Activated CD4-positive, alpha-beta memory T cell treated with anti-CD3 and anti-CD28 coated beads for 36 hours (primary cell): ENCODE measurements around the gene CDC25A. TPM values are rescaled to one million over a fixed set of nuclear protein-coding genes. Genes with fewer than 3 reads are reported as not detected.

Experiments
- CTCF ChIA-PET: fragments of 350-600 bp; sonication (Branson Sonifier 250); formaldehyde crosslinking; loops from one replicate; lab custom pipeline; 2021; ENCODE audit warnings: antibody characterized with exemption, inconsistent platforms; lab: Charles Lee
- POLR2A ChIA-PET: fragments of 350-600 bp; sonication (Branson Sonifier 250); formaldehyde crosslinking; loops from one replicate; lab custom pipeline; 2021; ENCODE audit warnings: antibody characterized with exemption; lab: Charles Lee
- DNase-seq: peaks from one replicate; pipeline ENCODE4 v3.0.0-alpha.2; 2020
- H3K27ac Mint-ChIP-seq: one replicate; pipeline ENCODE4 v1.8.0; 2021; ENCODE audit warnings: mixed read lengths
- H3K27me3 Mint-ChIP-seq: one replicate; pipeline ENCODE4 v1.8.0; 2021; ENCODE audit warnings: mixed read lengths
- H3K36me3 Mint-ChIP-seq: one replicate; pipeline ENCODE4 v1.8.0; 2021; ENCODE audit warnings: mixed read lengths
- H3K4me1 Mint-ChIP-seq: one replicate; pipeline ENCODE4 v1.8.0; 2021; ENCODE audit warnings: low read depth, mixed read lengths
- H3K4me3 Mint-ChIP-seq: one replicate; pipeline ENCODE4 v1.8.0; 2021; ENCODE audit warnings: mild to moderate bottlenecking, mixed read lengths
- H3K9me3 Mint-ChIP-seq: one replicate; pipeline ENCODE4 v1.8.0; 2021; ENCODE audit warnings: mixed read lengths
- intact Hi-C: fragments of 100-400 bp; cut with micrococcal nuclease; formaldehyde crosslinking; loops from one replicate; pipeline ENCODE4 v1.15.1; 2023
- total RNA-seq, 2 experiments: library from RNA; stranded (reverse); gene quantifications; one replicate each; pipeline ENCODE4 v1.2.3, GENCODE V29; 2021

CDC25A gene
- total RNA-seq = 10 to 100 TPM; 33.7 to 36.8 TPM

DNA sequence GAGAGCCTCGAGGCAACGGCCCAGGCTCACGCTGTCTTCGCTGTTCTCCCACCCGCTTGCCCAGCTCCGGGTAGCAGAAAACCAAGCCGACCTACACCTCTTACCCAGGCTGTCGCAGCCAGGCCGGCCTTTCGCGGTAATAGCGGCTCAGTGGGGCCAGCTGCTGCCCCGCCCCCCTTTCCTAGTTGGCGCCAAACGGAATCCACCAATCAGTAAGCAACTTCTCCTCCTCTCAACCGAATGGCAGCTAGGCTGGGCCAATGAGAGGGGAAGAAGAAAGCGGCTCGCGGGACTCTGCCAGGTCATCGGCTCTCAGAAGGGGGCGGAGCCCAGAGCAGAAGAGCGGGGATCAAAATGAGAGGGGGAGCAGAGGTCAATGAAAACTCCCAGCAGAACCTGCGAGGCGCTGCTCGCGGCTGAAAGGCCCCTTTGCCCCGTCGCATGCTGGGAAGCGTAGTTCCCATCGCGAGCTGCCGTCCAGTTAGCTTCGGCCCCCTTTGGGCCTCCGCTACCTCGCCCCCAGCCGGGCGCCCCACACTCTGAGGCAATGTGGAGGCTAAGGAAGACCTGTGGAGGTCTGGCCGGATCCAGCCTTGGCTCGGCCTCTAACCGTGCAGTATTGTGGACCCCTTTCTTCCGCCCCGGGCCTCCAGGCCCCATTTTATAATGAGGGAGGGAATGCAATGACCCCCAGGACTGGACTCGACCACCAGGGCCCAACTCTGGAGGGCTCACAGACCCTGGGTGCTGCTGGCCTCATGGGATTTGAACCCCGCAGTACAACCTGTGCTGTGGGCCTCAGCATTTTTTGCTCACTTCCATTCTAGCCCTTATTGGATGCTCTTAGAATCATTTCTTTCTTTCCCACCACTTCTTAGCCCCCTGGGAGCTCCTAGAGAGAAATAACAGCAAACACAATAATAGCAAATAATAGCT lies at the start of gene CDC25A:
Gene CDC25A (minus strand): TSS at position 152 of the 936 bp plus-strand sequence. CDS start 470 bp downstream, outside the sequence.
- DNase-seq = peak; percentile 98
- Mint-ChIP-seq H3K4me3 (peak within 1 kb of the TSS; percentile 94), H3K36me3 (peaks cover 38% of the 10 kb centered on the region), H3K27ac (peak within 1 kb of the TSS; percentile 66), H3K27me3 (peaks cover 7% of the 10 kb centered on the region), H3K9me3 (no peaks in the 10 kb centered on the region), H3K4me1 (peaks cover 14% of the 10 kb centered on the region)
- ChIA-PET POLR2A (interaction anchor here (0.5 to 1.7 kb wide), 9 partner anchors 21 to 595 kb away, joined by 3 to 6 read pairs (median 3); partner anchors contain the start of genes PFKFB4 and SHISA5), CTCF (interaction anchor here (0.8 to 2.2 kb wide), 6 partner anchors 81 to 319 kb away, joined by 3 to 11 read pairs (median 3); no protein-coding TSS in a partner anchor)
- intact Hi-C loops = loop anchor here (1.0 to 2.0 kb wide), 7 partner anchors 53 to 447 kb away; partner anchors contain the start of genes CCDC51, NME6, PFKFB4 and SLC26A6

GRCh38 chr3:48236531-48236930 lies 48.3 kb upstream of the CDC25A start:
- CTCF ChIA-PET = interaction anchor here (2.3 kb wide), 1 partner anchor 199 kb away, joined by 13 read pairs; no protein-coding TSS in a partner anchor
- Mint-ChIP-seq H3K27me3 (peaks cover 3% of the 10 kb centered on the region), H3K4me3 (no peak overlapping the region), H3K4me1 (peaks cover 7% of the 10 kb centered on the region), H3K9me3 (no peaks in the 10 kb centered on the region), H3K36me3 (no peaks in the 10 kb centered on the region), H3K27ac (no peak overlapping the region)
- DNase-seq = no peak
- POLR2A ChIA-PET = no interaction called here
- intact Hi-C loops = no loop called here

- Mint-ChIP-seq H3K27me3 (peaks cover 3% of the 10 kb centered on the region), H3K4me1 (peaks cover 2% of the 10 kb centered on the region), H3K4me3 (no peak overlapping the region), H3K36me3 (no peaks in the 10 kb centered on the region), H3K27ac (no peak overlapping the region), H3K9me3 (no peaks in the 10 kb centered on the region)
- ChIA-PET POLR2A (no interaction called here), CTCF (interaction anchor here (2.9 to 5.4 kb wide), 2 partner anchors 167 to 203 kb away, joined by 11 to 43 read pairs; no protein-coding TSS in a partner anchor)
- DNase-seq = no peak
- intact Hi-C loops = loop anchor here (2.0 to 5.0 kb wide), 2 partner anchors 34 to 203 kb away; no protein-coding TSS in a partner anchor
These were observed 45.3 kb upstream of the CDC25A start for GRCh38 chr3:48233542-48233941.

- Mint-ChIP-seq H3K36me3 (no peaks in the 10 kb centered on the region), H3K27ac (no peak overlapping the region), H3K4me3 (no peak overlapping the region), H3K27me3 (peaks cover 3% of the 10 kb centered on the region), H3K9me3 (no peaks in the 10 kb centered on the region), H3K4me1 (peaks cover 2% of the 10 kb centered on the region)
- intact Hi-C loops = loop anchor here (1.0 to 5.0 kb wide), 3 partner anchors 35 to 316 kb away; no protein-coding TSS in a partner anchor
- POLR2A ChIA-PET = no interaction called here
- CTCF ChIA-PET = interaction anchor here (0.6 to 5.4 kb wide), 5 partner anchors 164 to 316 kb away, joined by 3 to 43 read pairs (median 5); no protein-coding TSS in a partner anchor
- peak; percentile 77 for DNase-seq
These were observed 44.5 kb upstream of the CDC25A start for GRCh38 chr3:48232734-48233133.

- Mint-ChIP-seq H3K9me3 (no peaks in the 10 kb centered on the region), H3K27me3 (peaks cover 3% of the 10 kb centered on the region), H3K4me3 (no peak overlapping the region), H3K27ac (no peak overlapping the region), H3K36me3 (no peaks in the 10 kb centered on the region), H3K4me1 (peaks cover 2% of the 10 kb centered on the region)
- ChIA-PET POLR2A (no interaction called here), CTCF (interaction anchor here (0.6 to 5.4 kb wide), 5 partner anchors 36 to 317 kb away, joined by 3 to 43 read pairs (median 3); no protein-coding TSS in a partner anchor)
- no peak for DNase-seq
- intact Hi-C loops = loop anchor here (1.0 to 5.0 kb wide), 3 partner anchors 35 to 316 kb away; no protein-coding TSS in a partner anchor
These were observed 44.0 kb upstream of the CDC25A start for GRCh38 chr3:48232232-48232631.

DNA sequence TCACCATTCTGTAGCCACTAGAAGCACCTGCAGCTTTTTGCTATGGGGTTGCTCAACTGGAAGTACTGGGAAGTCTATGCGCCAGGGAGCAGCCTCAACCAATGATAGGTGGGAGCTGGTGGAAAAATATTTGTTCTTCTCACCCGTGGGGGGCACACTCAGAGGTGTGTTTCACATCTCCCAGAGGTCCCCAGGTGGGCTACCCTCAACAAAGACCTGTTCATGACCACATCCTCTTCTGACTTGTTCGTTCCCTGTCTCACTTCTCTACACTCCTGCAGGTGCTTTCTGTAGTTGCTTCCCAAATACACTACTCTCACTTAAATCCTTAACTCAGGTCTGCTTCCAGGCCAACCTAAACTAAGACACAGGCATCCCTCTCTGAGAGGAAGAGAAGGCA lies 38.7 kb upstream of the CDC25A start:
- no peak for DNase-seq
- Mint-ChIP-seq H3K4me3 (no peak overlapping the region), H3K27ac (no peak overlapping the region), H3K36me3 (no peaks in the 10 kb centered on the region), H3K27me3 (no peaks in the 10 kb centered on the region), H3K9me3 (no peaks in the 10 kb centered on the region), H3K4me1 (no peaks in the 10 kb centered on the region)
- ChIA-PET CTCF (interaction anchor here (1.5 kb wide), 1 partner anchor 209 kb away, joined by 4 read pairs; no protein-coding TSS in a partner anchor), POLR2A (no interaction called here)
- intact Hi-C loops = no loop called here

DNA sequence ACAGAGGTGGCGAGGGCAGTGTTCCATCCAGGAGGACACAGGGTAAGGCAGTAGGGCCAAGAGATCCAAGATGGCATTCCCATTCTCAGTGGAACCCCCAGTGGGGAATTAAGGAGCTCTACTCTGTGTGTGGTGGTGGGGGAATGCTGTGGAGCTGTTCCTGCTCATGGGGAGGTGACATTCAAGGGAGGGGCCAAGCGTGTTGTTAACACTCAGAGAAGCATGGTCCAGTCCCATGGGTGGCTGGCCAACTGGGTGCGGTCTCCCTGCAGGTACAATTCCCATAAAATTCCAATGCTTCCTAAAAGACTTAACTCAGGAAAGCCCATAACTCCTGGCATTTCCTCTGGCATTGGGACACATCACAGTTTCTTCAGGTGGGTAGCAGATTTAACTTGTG lies 37.4 kb upstream of the CDC25A start:
- Mint-ChIP-seq H3K27ac (no peak overlapping the region), H3K9me3 (no peaks in the 10 kb centered on the region), H3K36me3 (no peaks in the 10 kb centered on the region), H3K4me1 (no peaks in the 10 kb centered on the region), H3K4me3 (no peak overlapping the region), H3K27me3 (no peaks in the 10 kb centered on the region)
- POLR2A ChIA-PET = interaction anchor here (0.6 kb wide), 1 partner anchor 41 kb away, joined by 6 read pairs; no protein-coding TSS in a partner anchor
- DNase-seq = no peak
- intact Hi-C loops = no loop called here
- CTCF ChIA-PET = no interaction called here

DNA sequence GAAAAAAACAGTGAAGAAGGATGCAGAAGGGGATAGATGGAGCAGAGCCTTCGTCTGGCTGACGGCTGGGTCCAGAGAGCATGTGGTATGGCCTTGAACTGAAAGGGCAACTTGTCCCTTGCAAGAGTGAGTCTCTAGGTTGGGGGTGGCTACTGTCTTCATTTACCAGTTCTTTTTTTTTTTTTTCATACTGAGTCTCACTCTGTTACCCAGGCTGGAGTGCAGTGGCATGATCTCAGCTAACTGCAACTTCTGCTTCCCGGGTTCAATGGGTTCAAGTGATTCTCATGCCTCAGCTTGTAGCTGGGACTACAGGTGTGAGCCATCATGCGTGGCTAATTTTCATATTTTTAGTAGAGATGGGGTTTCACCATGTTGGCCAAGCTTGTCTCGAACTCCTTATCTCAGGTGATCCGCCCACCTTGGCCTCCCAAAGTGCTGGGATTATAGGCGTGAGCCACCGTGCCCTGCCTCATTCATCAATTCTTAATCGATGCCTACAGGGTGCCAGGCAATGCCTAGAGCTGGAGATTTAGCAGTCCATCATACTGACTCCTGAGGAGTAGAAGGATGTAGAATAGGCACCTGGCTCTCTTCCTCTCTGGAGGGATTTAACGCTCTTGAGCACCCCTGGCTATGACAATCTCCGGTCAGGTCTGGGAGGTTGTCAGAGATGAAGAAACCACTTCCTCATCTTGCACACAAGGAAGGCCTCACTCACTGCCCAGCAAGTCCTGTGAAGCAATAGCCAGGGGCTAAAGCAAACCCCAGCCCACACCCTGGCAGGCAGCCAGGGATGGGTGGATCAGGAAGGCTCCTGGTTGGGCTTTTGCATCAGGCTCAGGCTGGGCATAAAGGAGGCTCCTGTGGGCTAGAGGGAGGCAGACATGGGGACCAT lies 34.6 kb upstream of the CDC25A start, which contains the start of gene CAMP:
Gene CAMP (plus strand): TSS at position 880 of the 898 bp plus-strand sequence. CDS start 17 bp downstream, at position 897.
- Mint-ChIP-seq H3K4me1 (no peaks in the 10 kb centered on the region), H3K9me3 (no peaks in the 10 kb centered on the region), H3K27ac (no peak within 1 kb of the TSS), H3K36me3 (no peaks in the 10 kb centered on the region), H3K27me3 (no peaks in the 10 kb centered on the region), H3K4me3 (no peak within 1 kb of the TSS)
- no peak for DNase-seq
- intact Hi-C loops = no loop called here
- ChIA-PET CTCF (no interaction called here), POLR2A (no interaction called here)

GRCh38 chr3:48220746-48221145 lies 32.5 kb upstream of the CDC25A start:
- Mint-ChIP-seq H3K27ac (no peak overlapping the region), H3K4me1 (no peaks in the 10 kb centered on the region), H3K4me3 (no peak overlapping the region), H3K36me3 (no peaks in the 10 kb centered on the region), H3K9me3 (no peaks in the 10 kb centered on the region), H3K27me3 (no peaks in the 10 kb centered on the region)
- ChIA-PET CTCF (no interaction called here), POLR2A (no interaction called here)
- intact Hi-C loops = no loop called here
- DNase-seq = no peak

DNA sequence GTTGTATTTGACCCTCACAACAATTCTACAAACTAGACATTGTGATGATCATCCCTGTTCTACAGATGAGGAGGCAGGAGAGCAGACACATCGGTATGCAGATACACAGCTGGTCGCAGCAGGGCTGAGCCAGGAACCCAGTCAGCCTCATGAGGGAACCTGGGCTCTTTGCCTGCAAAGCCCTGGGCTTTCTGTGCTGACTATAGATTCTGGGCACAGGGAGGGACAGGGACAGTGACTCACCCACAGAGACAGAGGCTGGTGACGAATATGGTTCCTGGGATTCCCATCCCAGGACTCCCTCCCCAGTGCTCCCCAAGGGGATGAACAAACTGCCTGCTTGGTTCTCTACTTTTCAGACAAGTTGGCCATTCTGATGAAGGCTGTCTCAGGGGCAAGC lies 31.3 kb upstream of the CDC25A start:
- intact Hi-C loops = no loop called here
- no peaks in the 10 kb centered on the region for H3K36me3 Mint-ChIP-seq
- no peaks in the 10 kb centered on the region for H3K4me1 Mint-ChIP-seq
- H3K27me3 Mint-ChIP-seq = no peaks in the 10 kb centered on the region
- H3K9me3 Mint-ChIP-seq = no peaks in the 10 kb centered on the region
- ChIA-PET POLR2A (no interaction called here), CTCF (no interaction called here)
- no peak overlapping the region for H3K27ac Mint-ChIP-seq
- DNase-seq = no peak
- H3K4me3 Mint-ChIP-seq = no peak overlapping the region

DNA sequence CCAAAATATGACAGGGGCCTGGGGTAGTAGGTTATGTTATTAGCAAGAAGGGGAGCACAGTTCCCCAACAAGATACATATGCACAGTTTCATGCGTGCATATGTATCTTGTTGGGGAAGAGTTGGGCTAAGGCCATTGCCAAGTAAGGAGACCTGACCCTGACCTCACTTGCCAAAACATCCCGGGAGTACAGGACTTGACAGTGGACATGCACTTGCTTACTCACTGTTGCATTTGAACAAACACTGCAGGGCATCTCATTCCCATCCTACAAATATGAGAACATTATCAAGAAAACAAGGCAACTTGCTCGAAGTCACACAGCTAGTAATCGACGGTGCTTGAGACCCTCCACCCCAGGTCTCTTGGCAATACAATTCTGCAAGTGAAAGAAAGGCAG lies 30.3 kb upstream of the CDC25A start:
- Mint-ChIP-seq H3K27me3 (no peaks in the 10 kb centered on the region), H3K27ac (no peak overlapping the region), H3K4me1 (no peaks in the 10 kb centered on the region), H3K9me3 (no peaks in the 10 kb centered on the region), H3K4me3 (no peak overlapping the region), H3K36me3 (no peaks in the 10 kb centered on the region)
- POLR2A ChIA-PET = no interaction called here
- intact Hi-C loops = no loop called here
- DNase-seq = no peak
- CTCF ChIA-PET = interaction anchor here (1.0 kb wide), 1 partner anchor 218 kb away, joined by 4 read pairs; no protein-coding TSS in a partner anchor
